Left lung (tissue), 10 donors: ENCODE data around the gene AGBL1. TPM values are rescaled to one million over a fixed set of nuclear protein-coding genes. Genes with fewer than 3 reads are reported as not detected.
"Not testable (repeated sequence)": the region's sequence is repeated elsewhere in the genome, so short reads cannot be mapped to it uniquely, and the experiment has no call there.

ENCODE experiments used
- ATAC-seq: fragments of 200-7000 bp; cut with Tn5 transposase; one replicate; pipeline ENCODE4 v1.9.1; 2020; ENCODE audit warnings: moderate library complexity
- DNase-seq, 4 donors: peaks; one replicate each; pipeline ENCODE4 v3.0.0-alpha.2; 2013 to 2020
- H3K27ac ChIP-seq, 2 donors: fragments of 200-600 bp; sonication (generic) in 1 of 2; one replicate each; pipeline versions ENCODE4 v1.5.0 to v1.8.0; 2020 to 2021
- H3K27me3 ChIP-seq, 2 donors: fragments of 200-600 bp; sonication (generic) in 1 of 2; one replicate each; pipeline versions ENCODE4 v1.5.0 to v1.8.0; 2020 to 2021
- H3K36me3 ChIP-seq, 2 donors: fragments of 200-600 bp; sonication (generic) in 1 of 2; one replicate each; pipeline versions ENCODE4 v1.5.0 to v1.8.0; 2020 to 2021
- H3K4me1 ChIP-seq, 2 donors: fragments of 200-600 bp; one replicate each; pipeline ENCODE4 v1.8.0; 2021
- H3K4me3 ChIP-seq, 2 donors: fragments of 200-600 bp; sonication (generic) in 1 of 2; one replicate each; pipeline versions ENCODE4 v1.5.0 to v1.8.0; 2020 to 2021; ENCODE audit warnings: mild to moderate bottlenecking in 1 of 2
- H3K9me3 ChIP-seq, 2 donors: fragments of 200-600 bp; sonication (generic) in 1 of 2; one replicate each; pipeline versions ENCODE4 v1.5.0 to v1.8.0; 2020 to 2021
- intact Hi-C, 2 donors: fragments of 100-400 bp; cut with DNase I; formaldehyde crosslinking; loops; one replicate each; pipeline versions ENCODE4 v1.11.2 to v1.14.2; 2022
- polyA plus RNA-seq, 6 donors: library from polyadenylated mRNA; unstranded; fragments of 120-200 nt; gene quantifications; one replicate each; pipeline ENCODE4 v1.2.1, GENCODE V29; 2013; ENCODE audit not compliant: insufficient read length in 6 of 6
- total RNA-seq, 2 donors: library from RNA; stranded (reverse); fragmentation: NEBNext Ultra II Directional; extraction: Animal tissue kit (Norgen Biotek cat#: 25700); gene quantifications; one replicate each; pipeline ENCODE4 v1.2.1, GENCODE V29; 2021
- TF ChIP-seq, protein P1 (sequence below), 2 donors: fragments of 200-600 bp; sonication (generic) in 1 of 2; IDR thresholded peaks; one replicate each; pipeline versions ENCODE4 v1.5.0 to v1.8.0; 2021; ENCODE audit warnings: antibody characterized with exemption in 2 of 2
- donor health status: DM: no; HTN: yes; CAD: no.
- donor health status: DM: no; HTN: no; CAD: no.

AGBL1 gene
- total and polyA plus RNA-seq, 8 donors: 0.01 to 3.3 (median 0.11) TPM; not detected in 1

DNA sequence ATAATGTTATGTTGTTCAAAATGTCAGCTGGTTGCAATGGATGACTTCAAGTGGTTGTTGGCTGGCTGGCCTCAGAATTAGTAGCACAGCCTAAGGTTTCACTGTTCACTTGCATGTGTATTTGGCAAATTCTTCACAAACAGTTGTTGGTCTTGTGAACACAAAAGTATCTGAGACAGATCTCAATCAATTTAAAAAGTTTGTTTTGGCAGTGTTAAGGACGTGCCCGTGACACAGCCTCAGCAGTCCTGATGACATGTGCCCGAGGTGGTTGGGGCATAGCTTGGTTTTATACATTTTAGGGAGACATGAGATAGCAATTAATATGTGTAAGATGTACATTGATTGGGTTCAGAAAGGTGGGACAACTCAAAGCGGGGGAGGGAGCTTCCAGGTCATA is 436.0 kb downstream of the AGBL1 start:
- Histone ChIP-seq H3K4me3 (no peak overlapping the region), H3K27ac (no peak overlapping the region), H3K9me3 (no peaks in the 10 kb centered on the region), H3K27me3 (no peaks in the 10 kb centered on the region), H3K36me3 (no peaks in the 10 kb centered on the region), H3K4me1 (no peaks in the 10 kb centered on the region)
- intact Hi-C loops: no loop called here
- TF ChIP-seq, protein P1, sequence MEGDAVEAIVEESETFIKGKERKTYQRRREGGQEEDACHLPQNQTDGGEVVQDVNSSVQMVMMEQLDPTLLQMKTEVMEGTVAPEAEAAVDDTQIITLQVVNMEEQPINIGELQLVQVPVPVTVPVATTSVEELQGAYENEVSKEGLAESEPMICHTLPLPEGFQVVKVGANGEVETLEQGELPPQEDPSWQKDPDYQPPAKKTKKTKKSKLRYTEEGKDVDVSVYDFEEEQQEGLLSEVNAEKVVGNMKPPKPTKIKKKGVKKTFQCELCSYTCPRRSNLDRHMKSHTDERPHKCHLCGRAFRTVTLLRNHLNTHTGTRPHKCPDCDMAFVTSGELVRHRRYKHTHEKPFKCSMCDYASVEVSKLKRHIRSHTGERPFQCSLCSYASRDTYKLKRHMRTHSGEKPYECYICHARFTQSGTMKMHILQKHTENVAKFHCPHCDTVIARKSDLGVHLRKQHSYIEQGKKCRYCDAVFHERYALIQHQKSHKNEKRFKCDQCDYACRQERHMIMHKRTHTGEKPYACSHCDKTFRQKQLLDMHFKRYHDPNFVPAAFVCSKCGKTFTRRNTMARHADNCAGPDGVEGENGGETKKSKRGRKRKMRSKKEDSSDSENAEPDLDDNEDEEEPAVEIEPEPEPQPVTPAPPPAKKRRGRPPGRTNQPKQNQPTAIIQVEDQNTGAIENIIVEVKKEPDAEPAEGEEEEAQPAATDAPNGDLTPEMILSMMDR (IDR thresholded peaks at IDR 0.05): no peak
- DNase-seq: no peak
- no peak for ATAC-seq

DNA sequence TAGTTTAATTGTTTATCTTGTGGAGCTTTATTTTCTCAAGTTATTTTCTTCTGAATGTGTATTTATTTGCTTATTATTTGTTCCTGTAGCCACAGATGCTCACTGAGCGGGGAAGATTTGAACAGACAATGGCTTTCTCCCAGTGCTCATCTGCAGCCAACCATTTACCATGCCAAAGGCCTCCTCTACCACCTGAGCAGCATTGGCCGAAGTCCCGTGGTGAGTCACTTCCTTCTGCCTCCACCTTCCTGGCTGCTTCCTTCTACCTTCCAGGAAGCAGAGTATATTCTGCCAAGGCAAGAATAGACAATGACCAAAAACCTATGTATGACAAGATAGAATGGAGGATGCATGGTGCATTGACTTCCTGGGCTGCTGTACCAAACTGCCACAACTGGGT is 443.1 kb downstream of the AGBL1 start:
- Histone ChIP-seq H3K27me3 (no peaks in the 10 kb centered on the region), H3K4me1 (no peaks in the 10 kb centered on the region), H3K9me3 (no peaks in the 10 kb centered on the region), H3K36me3 (no peaks in the 10 kb centered on the region), H3K4me3 (no peak overlapping the region), H3K27ac (no peak overlapping the region)
- TF ChIP-seq, protein P1 (IDR thresholded peaks at IDR 0.05): no peak
- DNase-seq (no peak), ATAC-seq (no peak)
- intact Hi-C loops: no loop called here

DNA sequence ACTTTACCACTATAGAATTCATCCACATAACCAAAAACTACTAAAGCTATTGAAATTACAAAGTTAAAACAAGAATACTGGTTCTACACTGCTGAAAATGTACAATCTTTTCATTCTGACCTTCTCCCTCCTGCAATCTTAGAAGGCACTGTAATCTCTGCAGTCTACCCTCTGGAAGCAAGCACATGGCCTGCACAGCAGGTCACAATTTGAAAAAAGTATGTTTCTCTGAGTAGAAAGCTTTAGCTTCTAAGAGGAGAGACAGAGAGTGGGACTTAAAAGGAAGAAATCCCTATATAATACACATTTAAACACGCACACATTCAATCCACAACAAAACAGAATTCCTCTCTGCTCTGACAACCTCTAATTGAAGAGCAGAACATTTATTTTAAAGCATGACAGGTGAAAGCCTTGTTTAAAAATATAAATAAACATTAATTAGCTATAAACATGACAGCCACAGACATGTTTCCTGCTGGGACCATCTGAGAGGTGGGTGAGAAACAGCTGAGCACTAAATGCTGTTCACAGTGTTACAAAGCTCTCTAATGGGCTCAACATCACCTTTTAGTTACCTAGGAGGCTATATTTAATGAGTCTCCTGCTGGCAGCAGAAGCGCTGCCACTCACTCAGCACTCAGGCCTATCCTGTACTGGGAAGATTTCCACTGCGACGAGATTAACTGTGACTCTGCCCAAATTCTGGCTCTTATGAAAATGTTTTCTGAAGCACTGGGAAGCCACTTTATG is 447.4 kb downstream of the AGBL1 start:
- ATAC-seq (no peak), DNase-seq (no peak)
- Histone ChIP-seq H3K27ac (no peak overlapping the region), H3K9me3 (no peaks in the 10 kb centered on the region), H3K4me3 (no peak overlapping the region), H3K27me3 (no peaks in the 10 kb centered on the region), H3K36me3 (no peaks in the 10 kb centered on the region), H3K4me1 (no peaks in the 10 kb centered on the region)
- intact Hi-C loops: no loop called here
- TF ChIP-seq, protein P1 (IDR thresholded peaks at IDR 0.05): no peak

DNA sequence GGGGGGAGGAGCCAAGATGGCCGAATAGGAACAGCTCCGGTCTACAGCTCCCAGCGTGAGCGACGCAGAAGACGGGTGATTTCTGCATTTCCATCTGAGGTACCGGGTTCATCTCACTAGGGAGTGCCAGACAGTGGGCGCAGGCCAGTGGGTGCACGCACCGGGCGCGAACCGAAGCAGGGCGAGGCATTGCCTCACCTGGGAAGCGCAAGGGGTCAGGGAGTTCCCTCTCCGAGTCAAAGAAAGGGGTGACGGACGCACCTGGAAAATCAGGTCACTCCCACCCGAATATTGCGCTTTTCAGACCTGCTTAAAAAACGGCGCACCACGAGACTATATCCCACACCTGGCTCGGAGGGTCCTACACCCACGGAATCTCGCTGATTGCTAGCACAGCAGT is 448.4 kb downstream of the AGBL1 start:
- intact Hi-C loops, ATAC-seq, H3K4me3 ChIP-seq, DNase-seq, H3K27me3 ChIP-seq, H3K36me3 ChIP-seq, H3K4me1 ChIP-seq, H3K9me3 ChIP-seq, H3K27ac ChIP-seq: not testable (repeated sequence)

DNA sequence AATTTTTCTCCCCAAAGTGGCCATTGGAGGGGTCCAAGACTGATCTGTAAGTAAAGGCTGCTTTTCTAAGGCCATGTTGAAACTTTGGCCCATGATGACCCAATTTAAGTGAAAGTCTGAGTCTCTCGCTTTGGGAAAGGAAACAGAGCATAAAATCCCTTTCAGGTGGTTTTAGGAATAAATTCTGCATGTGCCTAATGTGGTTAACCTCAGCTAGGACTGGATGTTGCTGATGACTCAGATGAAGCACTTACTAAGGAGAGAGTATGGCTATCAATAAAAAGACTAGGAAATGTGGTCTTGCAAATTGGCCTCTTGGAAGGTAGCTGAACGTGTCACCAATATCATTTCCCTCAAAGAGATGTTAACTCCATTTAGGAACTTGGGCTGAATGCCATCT is 458.5 kb downstream of the AGBL1 start:
- TF ChIP-seq, protein P1 (IDR thresholded peaks at IDR 0.05): no peak
- H3K27me3 ChIP-seq: no peaks in the 10 kb centered on the region
- intact Hi-C loops: no loop called here
- H3K4me3 ChIP-seq: no peak overlapping the region
- no peaks in the 10 kb centered on the region for H3K9me3 ChIP-seq
- no peaks in the 10 kb centered on the region for H3K4me1 ChIP-seq
- DNase-seq (no peak), ATAC-seq (no peak)
- no peak overlapping the region for H3K27ac ChIP-seq
- H3K36me3 ChIP-seq: no peaks in the 10 kb centered on the region
